Activated T-cell treated with anti-CD3 and anti-CD28 coated beads for 1 hour (primary cell): ENCODE data around the gene NR6A1.
A peak's percentile ranks its signal among the peaks of the same experiment; 100 is the strongest.

Source experiments
- DNase-seq: peaks from one replicate; pipeline ENCODE4 v3.0.0-alpha.2; 2020; ENCODE audit warnings: low read depth

The NR6A1 gene

DNA sequence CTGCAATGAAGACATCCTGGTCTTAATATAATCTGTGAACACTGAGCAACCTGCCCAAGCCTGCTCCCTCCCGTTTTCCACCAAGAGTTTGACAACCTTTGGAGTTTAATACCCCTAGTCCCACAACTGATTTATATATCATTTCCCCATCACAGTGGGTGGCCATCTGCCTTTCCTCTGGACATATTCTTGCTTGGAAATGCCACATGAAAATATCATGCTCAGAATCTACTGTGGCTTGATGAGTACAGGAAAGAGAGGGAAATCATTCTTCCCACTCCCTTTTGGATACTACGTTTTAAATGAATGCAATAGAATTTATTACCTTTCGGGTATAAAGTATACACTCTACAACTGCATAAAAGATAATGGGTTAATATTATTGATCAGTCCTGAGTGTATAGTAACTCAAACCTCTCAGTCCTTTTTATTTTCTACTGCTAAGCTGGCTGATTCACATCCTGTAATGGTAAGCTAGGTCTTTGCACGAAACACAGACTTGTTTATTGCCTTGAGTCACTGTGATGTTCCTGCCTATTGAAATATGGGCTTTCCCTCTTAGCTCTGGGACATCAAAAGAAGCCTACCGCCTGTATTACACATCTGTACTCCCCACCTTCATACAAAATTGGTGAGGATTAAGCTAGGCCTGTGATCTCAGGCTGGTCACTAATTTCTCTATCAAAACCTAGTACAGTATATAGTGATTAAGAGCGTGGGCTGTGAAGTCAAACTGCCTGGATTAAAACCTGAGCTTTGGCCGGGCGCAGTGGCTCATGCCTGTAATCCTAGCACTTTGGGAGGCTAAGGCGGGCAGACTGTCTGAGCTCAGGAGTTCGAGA, 196.4 kb downstream of the NR6A1 start:
- DNase-seq, result no peak

DNA sequence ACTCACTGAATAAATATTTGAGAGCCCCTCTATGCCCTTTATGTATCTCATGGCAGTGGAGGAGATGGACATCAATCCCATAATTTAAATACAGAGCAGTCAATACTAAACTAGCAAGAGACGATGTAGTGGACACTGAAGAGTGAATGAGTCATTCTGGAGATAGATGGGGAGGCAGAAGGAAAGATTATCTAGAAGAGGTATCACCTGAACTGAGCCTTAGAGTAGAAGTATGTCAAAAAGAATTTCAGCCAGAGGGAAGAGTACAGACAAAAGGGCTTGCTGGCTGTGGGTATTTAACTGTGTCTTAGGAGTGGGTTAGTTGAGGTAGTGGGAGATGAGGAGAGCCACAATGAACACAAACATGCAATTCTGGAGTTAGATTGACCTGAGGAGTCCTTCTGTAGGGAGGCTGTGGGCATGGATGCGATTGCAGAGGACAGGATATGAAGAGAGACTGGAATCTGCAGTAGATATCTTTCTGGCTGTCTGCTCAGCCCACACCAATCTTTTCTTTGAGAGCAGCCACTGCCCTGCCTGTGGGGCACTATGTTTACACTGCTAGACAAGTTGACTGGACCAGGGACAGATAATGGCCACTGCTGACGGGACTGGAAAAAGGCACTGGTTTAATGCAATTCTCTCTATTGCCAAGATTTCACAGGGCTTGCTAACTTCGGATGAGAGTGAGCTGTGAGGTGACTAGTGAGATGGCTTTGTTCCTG, 200.0 kb downstream of the NR6A1 start:
- no peak for DNase-seq

DNA sequence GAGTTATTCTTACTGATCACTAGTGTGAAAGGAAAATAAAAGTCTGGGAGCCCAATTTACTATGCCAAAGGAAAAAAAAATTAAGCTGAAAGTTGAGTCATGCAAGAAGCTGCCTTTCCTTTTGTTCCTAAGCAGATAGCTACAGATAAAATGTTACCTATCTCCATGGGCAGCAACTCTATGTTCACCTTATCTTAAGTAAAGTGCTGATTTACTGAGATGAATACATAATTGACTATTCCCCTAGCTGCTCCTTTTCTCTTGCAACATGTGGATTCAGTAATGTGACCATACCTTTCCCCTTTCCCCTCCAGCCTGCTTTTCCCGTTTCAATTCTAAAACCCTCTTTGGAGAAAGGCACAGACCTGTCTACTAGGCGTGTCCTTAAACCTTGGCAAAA, 201.2 kb downstream of the NR6A1 start:
- DNase-seq, result no peak

DNA sequence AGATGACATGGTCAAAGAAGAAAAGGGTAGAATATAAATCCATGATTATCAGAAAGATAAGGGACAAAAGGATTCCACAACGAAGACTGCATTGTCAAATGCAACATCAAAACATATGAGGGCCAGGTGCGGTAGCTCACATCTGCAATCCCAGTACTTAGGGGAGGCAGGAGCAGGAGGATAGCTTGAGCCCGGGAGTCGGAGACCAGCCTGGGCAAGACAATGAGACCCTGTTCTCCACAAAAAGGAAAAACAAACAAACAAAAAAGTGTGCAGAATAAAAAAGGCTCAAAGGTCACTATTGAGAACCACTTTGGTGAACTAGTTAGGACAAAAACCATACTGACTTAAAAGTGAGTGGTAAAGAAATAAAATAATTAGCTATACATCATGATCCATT, 203.7 kb downstream of the NR6A1 start:
- DNase-seq, result no peak

DNA sequence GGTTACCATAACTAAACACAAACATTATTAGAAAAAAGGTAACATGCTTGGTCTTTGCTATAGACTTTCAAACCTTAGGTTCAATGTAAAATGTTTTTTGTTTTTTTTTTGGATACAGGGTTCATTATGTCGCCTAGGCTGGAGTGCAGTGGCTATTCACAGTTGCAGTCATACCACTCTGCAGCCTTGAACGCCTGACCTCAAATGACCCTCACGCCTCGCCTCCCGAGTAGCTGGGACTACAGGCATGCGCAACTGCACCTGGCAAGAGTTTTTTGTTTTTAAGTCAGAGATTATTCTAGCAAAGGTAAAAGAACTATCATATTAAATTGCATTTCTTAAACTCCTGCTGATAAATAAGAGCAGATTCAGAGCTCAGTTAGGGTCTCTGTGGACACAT, 208.8 kb downstream of the NR6A1 start:
- DNase-seq, result no peak

- DNase-seq, result no peak
Measured at GRCh38 chr9:124559871-124560270, 211.2 kb downstream of the NR6A1 start.

DNA sequence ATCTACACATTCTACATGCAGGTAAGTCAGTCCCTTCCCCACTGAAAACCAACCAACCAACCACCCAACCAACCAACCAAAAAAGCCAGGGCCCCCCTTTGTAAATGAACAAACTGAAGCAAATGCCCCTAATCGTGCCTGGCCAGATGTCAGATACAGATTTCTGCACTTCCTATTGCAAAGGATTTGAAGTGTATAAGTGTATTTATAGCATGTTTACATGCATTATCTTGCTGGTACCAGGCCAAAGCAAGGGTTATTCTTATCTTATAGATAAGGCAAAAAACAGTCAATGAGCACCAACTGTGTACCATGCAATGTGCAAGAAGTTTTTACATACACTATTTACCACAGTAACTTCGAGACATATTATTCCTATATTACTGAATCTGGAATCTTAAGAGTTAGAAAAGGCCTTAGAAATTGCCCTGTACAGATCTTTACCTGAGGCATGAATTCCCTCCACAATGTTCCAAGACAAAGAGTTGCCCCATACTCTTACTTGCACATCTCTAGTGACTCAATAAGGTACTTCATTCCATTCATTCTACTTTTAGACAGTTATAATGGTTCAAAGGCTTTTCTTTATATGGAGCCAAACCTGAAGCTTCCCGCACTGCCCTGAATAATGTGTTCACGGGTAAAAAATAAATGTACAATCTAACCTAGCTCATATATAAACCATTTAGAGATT, 212.2 kb downstream of the NR6A1 start:
- no peak for DNase-seq

DNA sequence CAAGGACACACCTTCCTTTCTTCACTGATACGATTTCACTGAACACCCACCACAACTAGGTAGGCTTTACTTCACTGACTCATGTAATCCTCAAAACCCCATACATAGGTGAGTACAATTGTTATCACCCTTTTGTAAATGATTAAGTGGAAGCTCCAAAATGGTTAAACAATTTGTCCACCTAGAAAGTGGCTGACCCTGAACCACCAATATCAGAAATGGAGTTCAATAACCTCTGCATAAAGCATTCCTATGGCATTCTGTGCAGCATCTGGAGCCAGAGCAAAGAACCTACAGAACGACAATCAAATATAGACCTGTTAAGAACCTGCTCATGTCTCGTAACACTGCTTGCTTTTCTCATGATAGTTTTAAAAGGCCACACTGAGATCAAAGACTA, 213.2 kb downstream of the NR6A1 start:
- no peak for DNase-seq

DNA sequence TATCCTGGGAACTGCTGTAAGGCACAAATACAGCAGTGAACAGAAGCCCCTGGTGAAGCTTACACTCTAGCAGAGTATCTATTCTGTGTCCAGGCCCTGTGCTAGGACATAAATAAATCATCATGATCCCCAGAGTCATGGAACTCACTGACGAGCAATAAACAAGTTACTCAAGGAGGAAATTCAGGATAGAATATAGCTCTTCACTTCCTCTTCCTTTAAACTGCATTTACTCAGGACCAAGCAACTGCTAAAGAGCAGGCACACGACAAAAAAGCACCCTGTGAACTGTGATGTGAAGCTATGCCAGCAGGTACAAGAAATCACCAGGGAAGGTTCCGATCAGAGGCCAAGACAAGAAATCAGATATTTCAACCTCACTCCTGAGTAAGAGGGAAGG, 216.1 kb downstream of the NR6A1 start:
- DNase-seq, result no peak

DNA sequence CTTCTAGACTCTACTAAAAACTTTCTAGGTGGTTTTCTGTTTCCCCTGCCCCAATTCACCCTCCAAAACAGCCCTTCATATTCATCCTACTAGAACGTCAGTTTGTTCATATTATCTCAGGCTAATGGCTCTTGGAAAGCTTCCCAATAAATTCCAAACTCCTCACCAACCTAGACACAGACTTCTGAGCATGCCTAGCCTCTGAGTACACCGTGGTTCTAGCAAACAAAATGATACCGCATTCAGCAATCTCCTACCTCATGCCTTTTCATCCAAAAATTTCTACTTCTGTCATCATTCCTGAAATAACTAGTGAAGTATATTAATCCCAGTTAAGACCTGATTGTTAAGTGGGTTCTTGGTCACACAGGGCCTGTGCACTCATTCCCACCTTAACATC, 217.4 kb downstream of the NR6A1 start:
- no peak for DNase-seq

DNA sequence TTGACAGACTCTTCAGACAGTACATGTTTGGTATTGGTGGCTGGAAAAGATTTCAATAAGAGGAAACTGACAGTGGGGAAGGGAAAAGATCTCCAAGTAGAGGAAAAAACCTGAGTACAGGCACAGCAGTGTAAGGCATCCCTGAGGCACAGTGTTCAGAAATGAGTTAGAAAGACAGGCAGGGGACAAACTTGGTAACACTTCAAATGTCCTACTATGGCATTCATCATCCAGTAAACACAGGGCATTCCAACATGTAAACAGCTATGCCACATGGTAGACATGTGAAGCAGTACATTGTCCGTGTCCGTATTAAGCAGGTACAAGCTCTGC, 218.9 kb downstream of the NR6A1 start:
- no peak for DNase-seq

GRCh38 chr9:124551472-124552272, 219.4 kb downstream of the NR6A1 start:
- peak; percentile 0 for DNase-seq

GRCh38 chr9:124550072-124550471, 221.0 kb downstream of the NR6A1 start:
- DNase-seq, result no peak

DNA sequence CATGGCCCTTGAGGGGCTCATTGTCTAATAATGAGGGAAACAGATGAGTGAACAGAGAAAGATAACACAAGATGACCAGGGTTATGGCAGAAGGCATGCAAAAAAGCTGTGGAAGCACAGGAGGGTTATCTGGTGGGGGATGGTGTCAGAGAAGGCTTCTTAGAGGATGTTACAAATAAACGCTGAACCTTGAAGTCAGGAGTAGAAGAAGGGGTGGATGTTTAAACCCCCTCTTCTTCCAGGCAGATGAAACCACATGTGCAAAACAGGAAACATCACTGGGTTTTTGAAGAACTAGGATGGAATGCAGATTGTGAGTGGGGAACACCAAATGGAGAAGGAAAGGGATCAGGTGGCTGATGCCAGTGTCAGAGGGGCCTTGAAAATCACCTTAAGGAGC, 222.1 kb downstream of the NR6A1 start:
- no peak for DNase-seq

DNA sequence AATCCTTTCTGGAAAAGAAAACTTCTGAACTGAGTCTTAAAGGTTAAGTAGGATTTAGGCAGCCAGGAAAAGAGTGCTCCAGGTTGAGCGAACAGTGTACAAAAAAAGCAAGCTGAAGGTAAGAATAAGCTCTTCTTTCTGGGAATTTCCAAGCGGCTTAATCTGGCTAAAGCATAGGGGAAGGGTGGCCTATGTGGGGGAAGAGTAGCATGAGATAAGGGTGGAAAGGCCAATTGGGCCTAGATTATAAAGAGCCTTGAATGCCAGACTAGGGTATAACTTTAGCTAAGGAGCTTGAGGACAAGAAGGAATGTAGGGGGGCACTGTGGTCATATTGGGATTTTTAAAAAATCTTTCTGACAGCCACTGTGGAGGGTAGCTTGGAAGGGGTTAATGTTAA, 226.6 kb downstream of the NR6A1 start:
- DNase-seq, result no peak

- no peak for DNase-seq
Measured at GRCh38 chr9:124541824-124542223, 229.3 kb downstream of the NR6A1 start.

DNA sequence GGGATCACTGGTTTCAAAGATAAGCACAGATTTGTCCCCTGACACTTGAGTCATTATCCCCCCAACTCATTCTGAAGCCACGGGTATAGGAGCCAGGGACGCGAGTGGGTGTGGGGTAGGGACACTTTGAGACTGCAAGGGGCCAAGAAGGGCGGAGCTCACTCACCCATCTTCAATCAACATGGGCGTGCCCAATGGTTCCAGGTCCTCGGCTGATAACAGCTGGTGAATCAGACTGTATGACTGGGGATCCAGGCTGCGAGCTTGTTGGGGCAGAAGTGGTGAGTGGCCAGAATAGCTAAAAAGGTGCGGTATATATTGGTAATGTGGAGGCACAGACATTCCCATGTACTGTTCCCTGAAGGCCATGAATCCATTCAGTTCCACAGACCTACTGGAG, 233.2 kb downstream of the NR6A1 start:
- no peak for DNase-seq

DNA sequence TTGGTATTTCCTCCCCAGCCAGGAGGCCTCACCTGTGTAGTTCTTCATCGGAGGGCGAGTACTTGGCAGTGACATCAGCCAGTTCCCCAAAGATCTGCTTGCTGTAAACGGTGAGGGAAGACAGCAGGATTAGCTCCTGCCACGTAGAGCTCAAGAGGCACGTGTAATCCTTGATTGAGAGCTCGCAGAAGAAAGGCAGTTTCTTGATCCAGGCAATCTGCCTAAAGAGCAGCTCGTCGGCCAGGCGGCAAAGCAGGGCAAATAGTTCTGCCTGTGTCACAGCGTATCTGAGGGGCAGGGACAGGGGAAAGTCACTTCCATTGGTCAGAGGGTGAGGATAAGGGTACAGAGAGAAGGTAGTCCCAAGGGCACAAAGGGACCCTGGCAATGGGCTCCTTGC, 235.3 kb downstream of the NR6A1 start:
- DNase-seq, result no peak

GRCh38 chr9:124532897-124533296, 238.2 kb downstream of the NR6A1 start:
- no peak for DNase-seq

- no peak for DNase-seq
Measured at GRCh38 chr9:124531115-124531514, 240.0 kb downstream of the NR6A1 start.

DNA sequence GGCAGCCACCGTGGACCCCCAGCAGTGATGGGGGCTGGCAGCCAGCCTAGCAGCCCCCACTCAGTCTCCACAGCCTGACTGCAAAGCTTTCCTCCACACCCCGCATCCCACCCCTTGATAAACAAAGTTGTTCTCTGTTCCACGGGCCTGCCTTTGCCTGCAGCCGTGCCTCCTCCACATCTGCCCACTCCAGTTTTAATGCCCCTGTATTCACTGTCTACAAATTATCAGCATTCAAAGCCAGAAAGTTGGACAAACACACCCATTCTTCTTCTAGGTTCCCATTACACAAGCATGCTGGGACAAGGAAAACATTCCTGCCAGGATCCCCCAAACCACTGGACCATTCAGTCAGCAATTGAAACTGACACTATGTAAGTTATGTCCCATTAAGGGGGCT, 240.9 kb downstream of the NR6A1 start:
- no peak for DNase-seq

GRCh38 chr9:124527781-124528180, 243.3 kb downstream of the NR6A1 start:
- DNase-seq, result no peak
